ENCODE results near the gene ILK. TPM values are rescaled to one million over a fixed set of nuclear protein-coding genes. Genes with fewer than 3 reads are reported as not detected.

The ILK gene
- total and polyA plus RNA-seq, 2 of the 13 experiments (the other 11 are each of a cell fraction or from before 2014, with no cell fraction given): 70.3 to 108 TPM

GRCh38 chr11:6646071-6646470 lies 42.5 kb downstream of the ILK start (continued):
- TF ChIP-seq ZNF407 (CRISPR knock-in tag; IDR thresholded peaks at IDR 0.05; ENCODE audit: not compliant biosample characterization): no peak

GRCh38 chr11:6646576-6646917 lies 43.0 kb downstream of the ILK start:
- Histone ChIP-seq H3K27ac (ENCODE audit: extremely low read length, insufficient read depth, low read length) (no peak overlapping the region), H3K9ac (ENCODE audit: insufficient read depth, low read depth, low read length) (no peak overlapping the region), H4K20me1 (ENCODE audit: insufficient read depth, low read length) (no peaks in the 10 kb centered on the region; the same call in 1 of the 2 replicates), H3K4me3 (replicated peaks in 1 of 3; ENCODE audit: insufficient read depth in 1 of 3, low read depth in 2 of 3, low read length in 3 of 3) (no peak overlapping the region), H2AFZ (ENCODE audit: low read length) (no peak overlapping the region), H3K36me3 (replicated peaks in 1 of 2; ENCODE audit: control insufficient read depth in 1 of 2, insufficient read depth in 2 of 2, low read length in 2 of 2) (no peaks in the 10 kb centered on the region), H3K4me1 (ENCODE audit: insufficient read depth, low read length) (no peaks in the 10 kb centered on the region), H3K4me2 (ENCODE audit: low read depth, low read length) (no peak overlapping the region), H3K9me3 (ENCODE audit: low read length) (no peaks in the 10 kb centered on the region), H3K79me2 (ENCODE audit: insufficient read depth, low read length) (no peaks in the 10 kb centered on the region), H3K27me3 (ENCODE audit: control insufficient read depth in 1 of 2, insufficient read depth in 2 of 2, low read length in 2 of 2) (peaks cover 4 to 99% of the 10 kb centered on the region in 2 experiments; a peak in 4 of 5 replicates)
- intact Hi-C loops (cut with micrococcal nuclease; ENCODE audit: unreplicated experiment): no loop called here
- FAIRE-seq (no peak), DNase-seq (ENCODE audit: low spot score) (no peak), ATAC-seq (no peak)
- 29% methylated on average over 3 of the region's 3 CpGs for WGBS (ENCODE audit: low lambda C conversion rate)
- in situ Hi-C loops (cut with HindIII; ENCODE audit: extremely low pct_ligation_motif_present, low pct_unique_long_range_greater_than_20kb): no loop called here
- no TSS peak for BruUV-seq (replicated peaks)
- CTCF ChIA-PET (ENCODE audit: low intra/inter-chr PET ratio, low total read pairs): no interaction called here
- POLR2A ChIA-PET: no interaction called here
- TF ChIP-seq NR1H2 (CRISPR knock-in tag; IDR thresholded peaks at IDR 0.05; ENCODE audit: borderline replicate concordance, low read depth) (no peak), ZNF441 (CRISPR knock-in tag; IDR thresholded peaks at IDR 0.05; ENCODE audit: borderline replicate concordance) (no peak), IKZF1 (IDR thresholded peaks at IDR 0.05) (no peak)
